DMS153 treated with DMSO at 0.1 percent for 48 hours (cell line): ENCODE measurements around the gene MAP6.

Experiments
- DNase-seq: peaks from one replicate; lab custom pipeline; 2025; ENCODE audit not compliant: unreplicated experiment; lab: John Stamatoyannopoulos, UW

Gene MAP6

GRCh38 chr11:75667255-75667830 is 1.5 kb downstream of the MAP6 start:
- peak; percentile 17 for DNase-seq

- no peak for DNase-seq
Observed at GRCh38 chr11:75665990-75666389, 2.8 kb downstream of the MAP6 start.

- DNase-seq: no peak
Observed at GRCh38 chr11:75665126-75665525, 3.7 kb downstream of the MAP6 start.

- no peak for DNase-seq
Observed at GRCh38 chr11:75664389-75664788, 4.4 kb downstream of the MAP6 start.

GRCh38 chr11:75663808-75664207 is 5.0 kb downstream of the MAP6 start:
- DNase-seq: no peak

GRCh38 chr11:75659836-75660235 is 9.0 kb downstream of the MAP6 start:
- no peak for DNase-seq

- DNase-seq: no peak
Observed at GRCh38 chr11:75656044-75656727, 12.7 kb downstream of the MAP6 start.

- DNase-seq: no peak
Observed at GRCh38 chr11:75655605-75656004, 13.2 kb downstream of the MAP6 start.

GRCh38 chr11:75654314-75654713 is 14.5 kb downstream of the MAP6 start:
- DNase-seq: no peak

GRCh38 chr11:75653532-75653931 is 15.3 kb downstream of the MAP6 start:
- DNase-seq: no peak

- no peak for DNase-seq
Observed at GRCh38 chr11:75652936-75653335, 15.9 kb downstream of the MAP6 start.

- no peak for DNase-seq
Observed at GRCh38 chr11:75651218-75651617, 17.6 kb downstream of the MAP6 start.

GRCh38 chr11:75650167-75650723 is 18.6 kb downstream of the MAP6 start:
- DNase-seq: no peak

GRCh38 chr11:75644946-75645345 is 23.9 kb downstream of the MAP6 start:
- no peak for DNase-seq

- no peak for DNase-seq
Observed at GRCh38 chr11:75644370-75644769, 24.5 kb downstream of the MAP6 start.

- DNase-seq: no peak
Observed at GRCh38 chr11:75642402-75643113, 26.3 kb downstream of the MAP6 start.

- DNase-seq: peak; percentile 88
Observed at GRCh38 chr11:75639762-75640181, 29.1 kb downstream of the MAP6 start.

- no peak for DNase-seq
Observed at GRCh38 chr11:75637998-75638397, 30.8 kb downstream of the MAP6 start.

GRCh38 chr11:75635066-75635862 is 33.6 kb downstream of the MAP6 start:
- peak; percentile 18 for DNase-seq

- DNase-seq: no peak
Observed at GRCh38 chr11:75633409-75634066, 35.3 kb downstream of the MAP6 start.

GRCh38 chr11:75632962-75633361 is 35.9 kb downstream of the MAP6 start:
- DNase-seq: no peak
